Measurements from ENCODE around the gene TRIM28. TPM values are rescaled to one million over a fixed set of nuclear protein-coding genes. Genes with fewer than 3 reads are reported as not detected.

The TRIM28 gene
- total and polyA plus RNA-seq, 9 of the 15 experiments (the other 6 are each of a cell fraction or from before 2014, with no cell fraction given): 12.1 to 797 (median 490) TPM

DNA sequence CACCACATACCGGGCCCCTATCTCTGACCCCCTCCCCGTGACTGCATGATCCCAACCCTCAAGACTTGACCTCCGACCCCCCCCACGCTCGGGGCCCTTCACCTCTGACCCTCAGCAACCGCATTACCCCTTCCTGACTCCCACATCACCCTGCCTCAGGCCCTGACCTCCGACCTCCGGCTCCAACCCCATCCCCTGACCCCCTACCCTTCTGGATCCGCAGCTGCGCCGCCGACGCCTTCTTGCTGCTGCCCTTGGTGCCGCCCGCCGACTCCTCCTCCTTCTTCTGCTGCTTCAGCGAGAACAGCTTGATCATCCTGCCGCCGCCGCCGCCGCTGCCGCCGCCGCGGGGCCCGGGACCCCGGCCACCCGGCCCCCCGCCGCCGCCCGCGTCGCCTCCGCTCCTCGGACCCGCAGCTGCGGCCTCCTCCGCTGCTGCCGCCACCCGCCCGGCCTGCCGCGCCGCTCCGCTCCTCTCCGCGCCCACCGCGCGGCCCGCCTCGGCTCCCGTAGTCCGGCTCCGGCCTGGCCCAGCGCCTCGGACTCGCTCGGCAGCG, 14.3 kb downstream of the TRIM28 start, which contains the start of gene UBE2M (continued):
- TF ChIP-seq, protein P1, sequence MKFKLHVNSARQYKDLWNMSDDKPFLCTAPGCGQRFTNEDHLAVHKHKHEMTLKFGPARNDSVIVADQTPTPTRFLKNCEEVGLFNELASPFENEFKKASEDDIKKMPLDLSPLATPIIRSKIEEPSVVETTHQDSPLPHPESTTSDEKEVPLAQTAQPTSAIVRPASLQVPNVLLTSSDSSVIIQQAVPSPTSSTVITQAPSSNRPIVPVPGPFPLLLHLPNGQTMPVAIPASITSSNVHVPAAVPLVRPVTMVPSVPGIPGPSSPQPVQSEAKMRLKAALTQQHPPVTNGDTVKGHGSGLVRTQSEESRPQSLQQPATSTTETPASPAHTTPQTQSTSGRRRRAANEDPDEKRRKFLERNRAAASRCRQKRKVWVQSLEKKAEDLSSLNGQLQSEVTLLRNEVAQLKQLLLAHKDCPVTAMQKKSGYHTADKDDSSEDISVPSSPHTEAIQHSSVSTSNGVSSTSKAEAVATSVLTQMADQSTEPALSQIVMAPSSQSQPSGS (CRISPR knock-in tag; IDR thresholded peaks at IDR 0.05): no peak
- 0 out of 2 replicates have a peak, but pooled peaks have one; percentile 31 for TF ChIP-seq OTX1 (CRISPR knock-in tag; IDR thresholded peaks at IDR 0.05)
- TF ChIP-seq RUNX1 (IDR thresholded peaks at IDR 0.05; ENCODE audit: low read depth): no peak
- no peak for TF ChIP-seq ZKSCAN1 (IDR thresholded peaks at IDR 0.05; ENCODE audit: low read depth, low read length)
- no peak for TF ChIP-seq CHD1 (IDR thresholded peaks at IDR 0.05; ENCODE audit: low read length)
- TF ChIP-seq MAFG (tag; conservative IDR thresholded peaks at IDR 0.05): no peak
- TF ChIP-seq HDGF (IDR thresholded peaks at IDR 0.05): 0 out of 2 replicates have a peak, but pooled peaks have one; percentile 59
- TF ChIP-seq, protein P2, sequence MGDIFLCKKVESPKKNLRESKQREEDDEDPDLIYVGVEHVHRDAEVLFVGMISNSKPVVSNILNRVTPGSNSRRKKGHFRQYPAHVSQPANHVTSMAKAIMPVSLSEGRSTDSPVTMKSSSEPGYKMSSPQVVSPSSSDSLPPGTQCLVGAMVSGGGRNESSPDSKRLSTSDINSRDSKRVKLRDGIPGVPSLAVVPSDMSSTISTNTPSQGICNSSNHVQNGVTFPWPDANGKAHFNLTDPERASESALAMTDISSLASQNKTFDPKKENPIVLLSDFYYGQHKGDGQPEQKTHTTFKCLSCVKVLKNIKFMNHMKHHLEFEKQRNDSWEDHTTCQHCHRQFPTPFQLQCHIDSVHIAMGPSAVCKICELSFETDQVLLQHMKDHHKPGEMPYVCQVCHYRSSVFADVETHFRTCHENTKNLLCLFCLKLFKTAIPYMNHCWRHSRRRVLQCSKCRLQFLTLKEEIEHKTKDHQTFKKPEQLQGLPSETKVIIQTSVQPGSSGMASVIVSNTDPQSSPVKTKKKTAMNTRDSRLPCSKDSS (IDR thresholded peaks at IDR 0.05; ENCODE audit: low read depth, partially characterized antibody): no peak
- no peak for TF ChIP-seq RFX1 (IDR thresholded peaks at IDR 0.05)
- TF ChIP-seq HLTF (IDR thresholded peaks at IDR 0.05): peak; percentile 70; the same call in 1 of the 2 replicates
- TF ChIP-seq ZNF24 (IDR thresholded peaks at IDR 0.05): no peak
- no peak for TF ChIP-seq ZNF830 (CRISPR knock-in tag; IDR thresholded peaks at IDR 0.05)
- TF ChIP-seq, protein P3, sequence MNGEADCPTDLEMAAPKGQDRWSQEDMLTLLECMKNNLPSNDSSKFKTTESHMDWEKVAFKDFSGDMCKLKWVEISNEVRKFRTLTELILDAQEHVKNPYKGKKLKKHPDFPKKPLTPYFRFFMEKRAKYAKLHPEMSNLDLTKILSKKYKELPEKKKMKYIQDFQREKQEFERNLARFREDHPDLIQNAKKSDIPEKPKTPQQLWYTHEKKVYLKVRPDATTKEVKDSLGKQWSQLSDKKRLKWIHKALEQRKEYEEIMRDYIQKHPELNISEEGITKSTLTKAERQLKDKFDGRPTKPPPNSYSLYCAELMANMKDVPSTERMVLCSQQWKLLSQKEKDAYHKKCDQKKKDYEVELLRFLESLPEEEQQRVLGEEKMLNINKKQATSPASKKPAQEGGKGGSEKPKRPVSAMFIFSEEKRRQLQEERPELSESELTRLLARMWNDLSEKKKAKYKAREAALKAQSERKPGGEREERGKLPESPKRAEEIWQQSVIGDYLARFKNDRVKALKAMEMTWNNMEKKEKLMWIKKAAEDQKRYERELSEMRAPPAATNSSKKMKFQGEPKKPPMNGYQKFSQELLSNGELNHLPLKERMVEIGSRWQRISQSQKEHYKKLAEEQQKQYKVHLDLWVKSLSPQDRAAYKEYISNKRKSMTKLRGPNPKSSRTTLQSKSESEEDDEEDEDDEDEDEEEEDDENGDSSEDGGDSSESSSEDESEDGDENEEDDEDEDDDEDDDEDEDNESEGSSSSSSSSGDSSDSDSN (IDR thresholded peaks at IDR 0.05; ENCODE audit: borderline replicate concordance in 1 of 2, low read depth in 2 of 2, low read length in 2 of 2): no peak
- no peak for TF ChIP-seq MEF2A (IDR thresholded peaks at IDR 0.05; ENCODE audit: control insufficient read depth, low read depth, low read length)
- no peak for TF ChIP-seq NR3C1 (CRISPR knock-in tag; IDR thresholded peaks at IDR 0.05)
- TF ChIP-seq, protein P4, sequence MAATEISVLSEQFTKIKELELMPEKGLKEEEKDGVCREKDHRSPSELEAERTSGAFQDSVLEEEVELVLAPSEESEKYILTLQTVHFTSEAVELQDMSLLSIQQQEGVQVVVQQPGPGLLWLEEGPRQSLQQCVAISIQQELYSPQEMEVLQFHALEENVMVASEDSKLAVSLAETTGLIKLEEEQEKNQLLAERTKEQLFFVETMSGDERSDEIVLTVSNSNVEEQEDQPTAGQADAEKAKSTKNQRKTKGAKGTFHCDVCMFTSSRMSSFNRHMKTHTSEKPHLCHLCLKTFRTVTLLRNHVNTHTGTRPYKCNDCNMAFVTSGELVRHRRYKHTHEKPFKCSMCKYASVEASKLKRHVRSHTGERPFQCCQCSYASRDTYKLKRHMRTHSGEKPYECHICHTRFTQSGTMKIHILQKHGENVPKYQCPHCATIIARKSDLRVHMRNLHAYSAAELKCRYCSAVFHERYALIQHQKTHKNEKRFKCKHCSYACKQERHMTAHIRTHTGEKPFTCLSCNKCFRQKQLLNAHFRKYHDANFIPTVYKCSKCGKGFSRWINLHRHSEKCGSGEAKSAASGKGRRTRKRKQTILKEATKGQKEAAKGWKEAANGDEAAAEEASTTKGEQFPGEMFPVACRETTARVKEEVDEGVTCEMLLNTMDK (IDR thresholded peaks at IDR 0.05; ENCODE audit: borderline replicate concordance, insufficient read depth, low read depth, low read length, poor library complexity, severe bottlenecking): no peak
- TF ChIP-seq, protein P5, sequence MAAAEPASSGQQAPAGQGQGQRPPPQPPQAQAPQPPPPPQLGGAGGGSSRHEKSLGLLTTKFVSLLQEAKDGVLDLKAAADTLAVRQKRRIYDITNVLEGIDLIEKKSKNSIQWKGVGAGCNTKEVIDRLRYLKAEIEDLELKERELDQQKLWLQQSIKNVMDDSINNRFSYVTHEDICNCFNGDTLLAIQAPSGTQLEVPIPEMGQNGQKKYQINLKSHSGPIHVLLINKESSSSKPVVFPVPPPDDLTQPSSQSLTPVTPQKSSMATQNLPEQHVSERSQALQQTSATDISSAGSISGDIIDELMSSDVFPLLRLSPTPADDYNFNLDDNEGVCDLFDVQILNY (CRISPR knock-in tag; IDR thresholded peaks at IDR 0.05): no peak
- no peak for TF ChIP-seq POLR3A (IDR thresholded peaks at IDR 0.05; ENCODE audit: borderline replicate concordance, extremely low read depth, insufficient read depth, insufficient read length)
- no peak for TF ChIP-seq MBD2 (IDR thresholded peaks at IDR 0.05; ENCODE audit: borderline replicate concordance, low read depth)

Measured in K562 (cell line).